NT2/D1 (cell line): ENCODE results near the gene IYD.

Source experiments
- DNase-seq: peaks from one replicate; pipeline ENCODE4 v3.0.0-alpha.2; 2011; ENCODE audit warnings: low read depth, low spot score
- H3K27me3 ChIP-seq: 2 replicates; pipeline ENCODE4 v1.6.0; 2011; ENCODE audit warnings: mild to moderate bottlenecking; ENCODE audit not compliant: insufficient read length, insufficient read depth
- H3K36me3 ChIP-seq: 2 replicates; pipeline ENCODE4 v1.6.1; 2011; ENCODE audit warnings: mild to moderate bottlenecking, low read length, mixed read lengths; ENCODE audit not compliant: insufficient read depth, insufficient read length
- H3K4me1 ChIP-seq: 2 replicates; pipeline ENCODE4 v1.5.1; 2011; ENCODE audit not compliant: insufficient read depth, insufficient read length
- H3K4me3 ChIP-seq: 2 replicates; pipeline ENCODE4 v1.5.1; 2011; ENCODE audit warnings: low read depth; ENCODE audit not compliant: insufficient read length
- H3K9ac ChIP-seq: 2 replicates; pipeline ENCODE4 v1.6.0; 2011; ENCODE audit warnings: low read depth; ENCODE audit not compliant: insufficient read length
- H3K9me3 ChIP-seq: 2 replicates; pipeline ENCODE4 v1.5.1; 2011; ENCODE audit warnings: mild to moderate bottlenecking, low read length; ENCODE audit not compliant: insufficient read depth
- SUZ12 ChIP-seq: IDR thresholded peaks from 2 replicates; pipeline ENCODE4 v1.6.1; 2011; ENCODE audit not compliant: insufficient read length, insufficient read depth; ENCODE audit errors: extremely low read depth
- YY1 ChIP-seq: IDR thresholded peaks from 2 replicates; pipeline ENCODE4 v1.6.1; 2011; ENCODE audit not compliant: insufficient read length, insufficient read depth
- ZNF274 ChIP-seq: IDR thresholded peaks from 2 replicates; pipeline ENCODE4 v1.6.1; 2011; ENCODE audit warnings: mild to moderate bottlenecking, low read depth, low read length

IYD gene

GRCh38 chr6:150336708-150337107, 32.1 kb upstream of the IYD start:
- no peaks in the 10 kb centered on the region for H3K4me1 ChIP-seq
- H3K36me3 ChIP-seq: no peaks in the 10 kb centered on the region
- no peaks in the 10 kb centered on the region for H3K9me3 ChIP-seq
- no peaks in the 10 kb centered on the region for H3K27me3 ChIP-seq
- no peak for TF ChIP-seq SUZ12
- TF ChIP-seq ZNF274: no peak
- TF ChIP-seq YY1: no peak
- no peak for DNase-seq
- no peak overlapping the region for H3K4me3 ChIP-seq
- H3K9ac ChIP-seq: no peak overlapping the region

GRCh38 chr6:150342126-150342525, 26.7 kb upstream of the IYD start:
- Histone ChIP-seq H3K36me3 (no peaks in the 10 kb centered on the region), H3K27me3 (no peaks in the 10 kb centered on the region), H3K4me1 (no peaks in the 10 kb centered on the region), H3K9ac (no peak overlapping the region), H3K4me3 (no peak overlapping the region), H3K9me3 (no peaks in the 10 kb centered on the region)
- no peak for DNase-seq
- TF ChIP-seq YY1: no peak
- no peak for TF ChIP-seq ZNF274
- no peak for TF ChIP-seq SUZ12

- Histone ChIP-seq H3K36me3 (no peaks in the 10 kb centered on the region), H3K4me1 (no peaks in the 10 kb centered on the region), H3K4me3 (no peak overlapping the region), H3K9me3 (no peaks in the 10 kb centered on the region), H3K27me3 (no peaks in the 10 kb centered on the region), H3K9ac (no peak overlapping the region)
- TF ChIP-seq SUZ12 (no peak), ZNF274 (no peak), YY1 (no peak)
- no peak for DNase-seq
Measured at GRCh38 chr6:150343434-150343833, 25.4 kb upstream of the IYD start.

GRCh38 chr6:150345781-150346180, 23.0 kb upstream of the IYD start:
- no peak for DNase-seq
- no peak for TF ChIP-seq YY1
- TF ChIP-seq SUZ12: no peak
- TF ChIP-seq ZNF274: no peak

GRCh38 chr6:150346346-150346745, 22.5 kb upstream of the IYD start:
- TF ChIP-seq ZNF274: no peak
- no peak for TF ChIP-seq YY1
- no peak for TF ChIP-seq SUZ12
- H3K4me1 ChIP-seq: no peaks in the 10 kb centered on the region
- no peak overlapping the region for H3K9ac ChIP-seq
- no peaks in the 10 kb centered on the region for H3K36me3 ChIP-seq
- no peaks in the 10 kb centered on the region for H3K27me3 ChIP-seq
- no peak overlapping the region for H3K4me3 ChIP-seq
- DNase-seq: no peak
- H3K9me3 ChIP-seq: no peaks in the 10 kb centered on the region

More at GRCh38 chr6:150345781-150346180, 23.0 kb upstream of the IYD start:
- no peaks in the 10 kb centered on the region for H3K27me3 ChIP-seq
- H3K36me3 ChIP-seq: no peaks in the 10 kb centered on the region
- no peaks in the 10 kb centered on the region for H3K4me1 ChIP-seq
- no peak overlapping the region for H3K9ac ChIP-seq
- no peaks in the 10 kb centered on the region for H3K9me3 ChIP-seq
- no peak overlapping the region for H3K4me3 ChIP-seq

GRCh38 chr6:150347845-150348244, 21.0 kb upstream of the IYD start:
- no peak for TF ChIP-seq ZNF274
- TF ChIP-seq YY1: no peak
- no peak for TF ChIP-seq SUZ12
- Histone ChIP-seq H3K27me3 (no peaks in the 10 kb centered on the region), H3K36me3 (no peaks in the 10 kb centered on the region), H3K9me3 (no peaks in the 10 kb centered on the region), H3K4me1 (no peaks in the 10 kb centered on the region), H3K9ac (no peak overlapping the region), H3K4me3 (no peak overlapping the region)
- no peak for DNase-seq

GRCh38 chr6:150349546-150349945, 19.3 kb upstream of the IYD start:
- Histone ChIP-seq H3K36me3 (no peaks in the 10 kb centered on the region), H3K4me1 (no peaks in the 10 kb centered on the region), H3K27me3 (no peaks in the 10 kb centered on the region), H3K9me3 (no peaks in the 10 kb centered on the region), H3K4me3 (no peak overlapping the region), H3K9ac (no peak overlapping the region)
- no peak for DNase-seq
- no peak for TF ChIP-seq YY1
- TF ChIP-seq SUZ12: no peak
- no peak for TF ChIP-seq ZNF274
